Panc1 (cell line): ENCODE results near the gene TPD52L1.

Experiments used
- TCF7L2 ChIP-seq: IDR thresholded peaks from 2 replicates; pipeline ENCODE4 v1.6.1; 2011; ENCODE audit warnings: mild to moderate bottlenecking, low read depth, low read length, inconsistent platforms
- TF ChIP-seq, protein P1 (sequence below): fragments of 450-650 bp; IDR thresholded peaks from 2 replicates; pipeline ENCODE4 v1.5.1; 2017; ENCODE audit warnings: mild to moderate bottlenecking

DNA sequence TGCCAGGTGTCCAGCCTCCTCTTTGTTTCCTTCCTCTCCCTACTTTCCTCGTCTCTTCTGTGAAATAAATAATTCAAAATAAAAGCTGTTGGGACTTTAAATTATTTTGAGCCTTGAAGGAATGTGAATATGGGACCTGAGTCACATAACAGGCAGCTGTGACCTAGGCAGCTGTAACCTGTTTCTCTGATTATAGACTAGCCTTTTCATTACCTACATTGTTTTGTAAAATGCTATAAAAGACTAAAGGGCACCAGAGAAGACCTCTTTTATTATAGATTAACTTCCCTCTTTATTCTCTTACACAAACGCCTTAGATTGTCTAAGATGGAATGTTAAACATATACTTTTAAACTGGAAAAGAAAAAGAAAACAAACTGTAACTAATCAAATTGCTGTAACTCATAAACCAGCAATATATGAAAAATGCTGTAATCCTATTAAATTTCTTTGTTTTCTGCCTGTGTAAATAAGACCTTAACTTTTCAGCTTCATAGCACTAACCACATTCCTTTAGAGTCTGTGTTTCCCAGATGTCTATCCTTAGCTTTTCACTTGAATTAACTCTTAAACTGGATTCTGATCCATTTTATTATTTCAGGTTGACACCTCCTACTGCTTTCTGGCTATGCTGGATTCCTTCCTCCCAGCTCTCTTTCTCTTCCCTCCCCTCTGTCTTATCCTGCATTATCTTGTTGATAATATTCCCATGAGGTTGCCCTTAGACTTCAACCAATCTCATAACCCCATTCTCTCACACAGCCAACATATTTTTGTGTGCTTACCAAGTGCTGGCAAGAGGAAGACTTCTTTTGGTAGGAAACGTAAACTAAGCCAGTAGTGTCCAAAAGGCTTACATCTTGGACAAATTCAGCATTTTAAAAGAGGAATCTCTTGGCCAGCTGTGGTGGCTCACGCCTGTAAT, 69.2 kb downstream of the TPD52L1 start:
- no peak for TF ChIP-seq TCF7L2
- TF ChIP-seq, protein P1, sequence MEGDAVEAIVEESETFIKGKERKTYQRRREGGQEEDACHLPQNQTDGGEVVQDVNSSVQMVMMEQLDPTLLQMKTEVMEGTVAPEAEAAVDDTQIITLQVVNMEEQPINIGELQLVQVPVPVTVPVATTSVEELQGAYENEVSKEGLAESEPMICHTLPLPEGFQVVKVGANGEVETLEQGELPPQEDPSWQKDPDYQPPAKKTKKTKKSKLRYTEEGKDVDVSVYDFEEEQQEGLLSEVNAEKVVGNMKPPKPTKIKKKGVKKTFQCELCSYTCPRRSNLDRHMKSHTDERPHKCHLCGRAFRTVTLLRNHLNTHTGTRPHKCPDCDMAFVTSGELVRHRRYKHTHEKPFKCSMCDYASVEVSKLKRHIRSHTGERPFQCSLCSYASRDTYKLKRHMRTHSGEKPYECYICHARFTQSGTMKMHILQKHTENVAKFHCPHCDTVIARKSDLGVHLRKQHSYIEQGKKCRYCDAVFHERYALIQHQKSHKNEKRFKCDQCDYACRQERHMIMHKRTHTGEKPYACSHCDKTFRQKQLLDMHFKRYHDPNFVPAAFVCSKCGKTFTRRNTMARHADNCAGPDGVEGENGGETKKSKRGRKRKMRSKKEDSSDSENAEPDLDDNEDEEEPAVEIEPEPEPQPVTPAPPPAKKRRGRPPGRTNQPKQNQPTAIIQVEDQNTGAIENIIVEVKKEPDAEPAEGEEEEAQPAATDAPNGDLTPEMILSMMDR = no peak
